HG03045 (cell line): Measurements from ENCODE around the gene ZBTB7C.

ENCODE experiments used
- ATAC-seq: cut with Tn5 transposase; IDR thresholded peaks from one replicate; pipeline ENCODE4 v1.9.1; 2021; ENCODE audit warnings: mild to moderate bottlenecking, moderate library complexity; ENCODE audit not compliant: unreplicated experiment

The ZBTB7C gene

GRCh38 chr18:48173557-48173956, 235.6 kb downstream of the ZBTB7C start:
- no peak for ATAC-seq

GRCh38 chr18:48172226-48173006, 236.8 kb downstream of the ZBTB7C start:
- no peak for ATAC-seq

- ATAC-seq: no peak
Measured at GRCh38 chr18:48171490-48172188, 237.5 kb downstream of the ZBTB7C start.

- no peak for ATAC-seq
Measured at GRCh38 chr18:48170651-48171050, 238.5 kb downstream of the ZBTB7C start.

GRCh38 chr18:48168861-48169260, 240.3 kb downstream of the ZBTB7C start:
- ATAC-seq: no peak

- ATAC-seq: no peak
Measured at GRCh38 chr18:48167897-48168253, 241.3 kb downstream of the ZBTB7C start.

GRCh38 chr18:48166336-48166875, 242.8 kb downstream of the ZBTB7C start:
- ATAC-seq: no peak

GRCh38 chr18:48165111-48165866, 243.9 kb downstream of the ZBTB7C start:
- ATAC-seq: no peak

GRCh38 chr18:48164701-48165100, 244.5 kb downstream of the ZBTB7C start:
- ATAC-seq: no peak

GRCh38 chr18:48164116-48164515, 245.1 kb downstream of the ZBTB7C start:
- ATAC-seq: no peak

GRCh38 chr18:48163738-48164115, 245.5 kb downstream of the ZBTB7C start:
- no peak for ATAC-seq

GRCh38 chr18:48162956-48163737, 246.0 kb downstream of the ZBTB7C start:
- no peak for ATAC-seq

GRCh38 chr18:48161911-48162698, 247.1 kb downstream of the ZBTB7C start:
- ATAC-seq: peak; percentile 43

GRCh38 chr18:48161191-48161910, 247.8 kb downstream of the ZBTB7C start:
- peak; percentile 78 for ATAC-seq

- no peak for ATAC-seq
Measured at GRCh38 chr18:48160622-48161021, 248.6 kb downstream of the ZBTB7C start.

- no peak for ATAC-seq
Measured at GRCh38 chr18:48159816-48160215, 249.4 kb downstream of the ZBTB7C start.

GRCh38 chr18:48158721-48159120, 250.5 kb downstream of the ZBTB7C start:
- ATAC-seq: no peak

- no peak for ATAC-seq
Measured at GRCh38 chr18:48157956-48158355, 251.2 kb downstream of the ZBTB7C start.

- ATAC-seq: no peak
Measured at GRCh38 chr18:48155856-48156255, 253.3 kb downstream of the ZBTB7C start.
